GM21526 (cell line): ENCODE results near the gene RFX5.
"Not testable (repeated sequence)": the region's sequence is repeated elsewhere in the genome, so short reads cannot be mapped to it uniquely, and the experiment has no call there.

Experiments
- ATAC-seq: cut with Tn5 transposase; IDR thresholded peaks from one replicate; pipeline ENCODE4 v1.9.1; 2021; ENCODE audit warnings: moderate library complexity; ENCODE audit not compliant: unreplicated experiment, low FRiP score

RFX5 gene

GRCh38 chr1:151362308-151363155 is 15.5 kb upstream of the RFX5 start:
- no peak for ATAC-seq

DNA sequence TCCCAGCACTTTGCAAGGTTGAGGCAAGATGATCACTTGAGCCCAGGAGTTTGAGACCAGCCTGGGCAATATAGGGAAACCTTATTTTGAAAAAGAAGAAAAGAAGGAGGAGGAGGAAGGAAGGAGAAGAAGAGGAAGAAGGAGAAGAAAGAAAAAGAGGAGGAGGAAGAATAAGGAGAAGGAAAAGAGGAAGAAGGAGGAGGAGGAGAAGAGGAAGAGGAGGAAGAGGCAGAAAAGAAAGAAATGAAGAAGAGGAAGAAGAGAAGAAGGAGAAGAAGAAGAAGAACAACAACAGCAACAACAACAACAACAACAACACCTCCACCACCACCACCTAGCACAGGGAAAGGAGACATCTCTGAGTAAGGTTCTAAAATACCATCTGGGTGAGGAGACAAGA is 14.8 kb upstream of the RFX5 start:
- no peak for ATAC-seq

DNA sequence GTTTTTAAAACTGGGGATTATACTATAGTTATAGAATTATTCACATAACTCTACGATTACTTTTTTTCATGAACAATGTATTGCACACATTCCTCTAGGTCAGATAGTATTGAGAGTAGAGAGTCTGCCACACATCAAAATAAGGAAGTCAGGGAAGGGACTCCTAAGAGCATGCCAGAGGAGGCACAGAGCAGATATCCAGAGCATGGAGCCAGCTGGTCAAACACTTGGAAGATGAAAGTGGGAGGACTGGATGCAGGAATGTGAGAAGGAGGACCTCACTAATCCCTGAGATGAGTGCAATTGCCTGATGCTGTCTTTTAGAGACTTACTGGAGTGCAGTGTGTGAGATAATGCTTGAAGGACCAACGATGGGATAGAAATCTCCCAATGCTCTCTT is 9.6 kb upstream of the RFX5 start:
- ATAC-seq = no peak

GRCh38 chr1:151352021-151352718 is 5.1 kb upstream of the RFX5 start:
- ATAC-seq = no peak

DNA sequence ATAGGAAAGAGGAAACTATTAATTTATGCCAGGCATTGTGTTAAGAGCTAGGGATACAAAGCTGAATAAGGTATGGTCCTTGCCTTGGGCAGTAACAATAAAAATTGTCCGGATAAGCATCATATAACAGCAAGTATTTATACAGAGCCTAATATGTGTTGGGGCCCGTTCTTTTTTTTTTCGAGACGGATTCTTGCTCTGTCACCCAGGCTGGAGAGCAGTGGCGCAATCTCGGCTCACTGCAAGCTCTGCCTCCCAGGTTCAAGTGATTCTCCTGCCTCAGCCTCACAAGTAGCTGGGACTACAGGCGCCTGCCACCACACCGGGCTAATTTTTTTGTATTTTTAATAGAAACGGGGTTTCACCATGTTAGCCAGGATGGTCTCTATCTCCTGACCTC is 3.3 kb upstream of the RFX5 start:
- ATAC-seq = not testable (repeated sequence)

DNA sequence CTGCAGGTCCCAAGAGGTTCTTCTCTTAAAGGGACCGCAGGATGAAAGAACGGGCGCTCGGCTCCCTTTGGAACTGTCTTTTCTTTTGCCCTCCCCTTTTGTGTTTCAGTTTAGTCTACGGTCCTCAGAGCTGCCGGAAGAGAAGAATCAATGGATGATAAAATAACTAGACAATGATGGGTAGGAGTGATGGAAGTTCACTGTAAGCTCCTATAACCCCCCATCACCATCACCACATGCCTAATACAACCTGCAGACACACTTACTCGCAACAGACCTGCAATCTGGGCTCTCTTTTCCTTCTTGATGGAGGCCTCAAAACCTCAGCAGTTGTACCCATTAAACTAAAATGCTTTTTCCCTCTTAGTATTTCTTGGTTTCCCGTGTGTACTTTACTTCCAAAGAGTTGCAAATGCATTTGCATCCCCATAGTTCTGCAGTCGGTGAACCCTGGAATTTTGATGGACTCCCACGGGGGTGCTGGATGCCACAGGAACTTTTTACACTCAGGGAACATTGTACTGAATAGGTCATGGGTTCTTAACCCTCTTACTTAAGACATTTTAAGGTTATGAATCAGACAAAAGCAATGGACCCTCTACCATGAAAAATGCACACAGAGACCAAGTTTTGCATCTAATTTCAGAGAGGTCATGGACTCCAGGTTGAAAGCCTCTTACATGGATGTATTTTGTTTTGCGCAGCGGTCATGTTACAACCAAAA is 633 bp upstream of the RFX5 start:
- peak; percentile 18 for ATAC-seq

- ATAC-seq = no peak
Observed at GRCh38 chr1:151346082-151346768, 827 bp downstream of the RFX5 start.

GRCh38 chr1:151344291-151344690 is 2.8 kb downstream of the RFX5 start:
- no peak for ATAC-seq

GRCh38 chr1:151343587-151343986 is 3.5 kb downstream of the RFX5 start:
- no peak for ATAC-seq

DNA sequence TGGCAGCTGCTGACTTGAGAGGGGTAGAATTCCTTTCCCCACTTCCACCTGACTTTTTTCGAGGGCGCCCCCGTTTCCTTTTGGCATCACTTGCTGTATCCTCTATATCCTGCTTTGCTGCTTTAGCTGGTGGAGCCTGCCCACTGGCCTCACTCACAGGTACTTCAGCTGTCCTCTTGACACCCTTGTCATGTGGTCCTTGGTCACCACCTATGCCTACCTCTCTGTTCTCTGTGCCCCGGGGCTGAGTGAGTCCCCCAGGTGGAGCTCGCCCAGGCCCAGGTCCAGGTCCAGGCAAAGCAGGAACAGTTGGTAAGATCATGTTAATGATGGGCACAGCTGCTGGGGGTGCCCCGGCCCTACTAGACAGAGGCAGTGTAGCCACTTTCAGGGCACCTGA is 4.5 kb downstream of the RFX5 start:
- ATAC-seq = no peak

GRCh38 chr1:151342021-151342420 is 5.0 kb downstream of the RFX5 start:
- ATAC-seq = no peak

DNA sequence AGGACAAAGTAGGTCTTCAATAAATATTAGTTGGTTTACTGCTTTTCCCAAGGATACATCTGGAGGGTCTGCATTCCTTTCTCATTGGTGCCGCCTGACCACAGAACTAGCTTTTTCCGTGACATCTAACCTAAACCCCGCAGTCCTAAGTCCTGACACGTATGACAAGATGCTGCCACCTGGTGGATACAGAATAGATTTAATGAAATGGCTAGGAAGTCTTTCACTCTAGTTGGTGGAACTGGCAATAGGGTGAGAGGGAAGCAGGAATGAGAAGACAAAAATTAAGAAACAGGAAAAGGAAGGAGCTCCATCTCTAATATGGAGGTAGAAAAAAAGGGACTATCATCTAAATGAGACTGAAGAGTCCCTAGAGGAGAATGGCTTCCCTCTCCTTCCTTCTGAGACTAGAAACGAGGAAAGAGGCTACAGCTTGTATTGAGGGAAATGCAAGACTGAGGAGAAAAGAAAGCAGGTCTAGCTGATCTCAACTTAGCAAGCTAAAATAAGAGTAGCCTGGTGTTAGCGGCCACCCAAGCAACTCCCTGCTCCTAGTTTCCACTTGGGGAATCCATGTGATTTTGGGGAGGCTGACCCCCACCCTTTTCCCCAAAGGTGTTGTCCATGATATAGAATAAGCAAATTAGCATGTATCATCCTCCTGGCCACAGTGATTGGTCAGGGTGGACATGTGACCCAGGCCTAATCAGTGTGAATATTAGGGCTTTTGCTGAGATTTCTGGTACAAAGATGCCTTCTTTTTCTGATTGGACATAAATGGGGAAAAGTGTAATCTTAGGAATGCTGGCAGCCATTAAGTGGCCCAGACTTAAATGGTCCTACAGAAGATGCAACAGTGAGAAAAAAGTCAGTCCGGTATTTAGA is 5.9 kb downstream of the RFX5 start:
- no peak for ATAC-seq

DNA sequence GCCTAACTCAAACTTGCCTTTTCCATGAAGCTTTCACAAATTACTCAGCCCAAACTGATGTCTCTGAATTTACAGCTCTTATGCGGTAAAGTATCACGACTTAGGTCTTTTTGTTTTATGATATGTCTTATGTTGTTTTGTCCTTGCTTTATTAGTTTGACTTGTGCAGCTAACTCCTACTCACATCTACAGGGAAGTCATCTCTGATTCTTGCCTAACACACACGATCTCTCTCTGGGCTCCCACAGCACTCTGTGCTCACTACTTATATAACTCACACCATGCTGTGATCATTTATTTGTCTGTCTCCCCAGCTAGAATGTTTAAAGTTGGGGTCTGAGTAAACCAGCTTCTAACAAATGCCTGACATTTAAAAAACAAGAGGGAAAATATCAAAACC is 10.5 kb downstream of the RFX5 start:
- ATAC-seq = no peak

- no peak for ATAC-seq
Observed at GRCh38 chr1:151334822-151335221, 12.2 kb downstream of the RFX5 start.

DNA sequence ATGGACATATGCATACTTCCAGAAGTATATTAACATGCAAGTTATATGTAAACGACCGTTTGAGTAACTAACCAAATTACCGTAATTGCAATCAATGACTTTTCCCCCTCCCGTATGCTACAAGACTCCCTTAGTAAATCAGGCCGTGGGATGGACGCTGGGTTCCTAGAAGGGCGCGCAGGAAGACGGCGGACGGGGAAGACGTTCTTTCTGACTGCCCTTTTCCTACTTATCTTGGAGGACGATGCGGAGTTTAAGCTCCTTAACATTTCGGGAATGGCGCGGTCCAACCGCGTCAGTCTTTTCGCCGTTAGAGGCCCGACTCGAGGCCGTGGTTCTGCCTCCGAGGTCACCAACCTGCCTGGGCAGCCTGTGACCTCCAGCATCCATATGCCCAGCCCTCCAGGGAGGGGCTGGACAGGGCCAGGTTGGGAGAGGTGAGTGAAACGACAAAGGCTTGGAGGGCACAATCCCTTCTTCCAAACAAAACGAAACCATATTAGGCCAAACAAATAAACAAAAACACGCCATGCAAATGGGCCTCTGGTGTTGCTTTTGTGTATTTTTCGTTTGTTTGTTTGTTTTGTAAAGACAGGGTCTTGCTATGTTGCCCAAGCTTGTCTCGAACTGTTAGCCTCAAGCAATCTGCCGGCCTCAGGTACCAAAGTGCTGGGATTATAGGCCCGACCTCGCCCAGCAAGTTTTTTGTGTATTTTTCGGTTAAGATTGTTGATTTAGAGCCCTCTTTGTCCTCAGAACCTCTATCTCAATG is 19.0 kb downstream of the RFX5 start:
- peak; percentile 4 for ATAC-seq

- ATAC-seq = peak; percentile 68
Observed at GRCh38 chr1:151327223-151327902, 19.7 kb downstream of the RFX5 start, which contains the start of gene PI4KB. Gene PI4KB, minus strand, starts transcription at chr1:151327416. Its CDS starts 10,935 bp downstream, at chr1:151316481.

DNA sequence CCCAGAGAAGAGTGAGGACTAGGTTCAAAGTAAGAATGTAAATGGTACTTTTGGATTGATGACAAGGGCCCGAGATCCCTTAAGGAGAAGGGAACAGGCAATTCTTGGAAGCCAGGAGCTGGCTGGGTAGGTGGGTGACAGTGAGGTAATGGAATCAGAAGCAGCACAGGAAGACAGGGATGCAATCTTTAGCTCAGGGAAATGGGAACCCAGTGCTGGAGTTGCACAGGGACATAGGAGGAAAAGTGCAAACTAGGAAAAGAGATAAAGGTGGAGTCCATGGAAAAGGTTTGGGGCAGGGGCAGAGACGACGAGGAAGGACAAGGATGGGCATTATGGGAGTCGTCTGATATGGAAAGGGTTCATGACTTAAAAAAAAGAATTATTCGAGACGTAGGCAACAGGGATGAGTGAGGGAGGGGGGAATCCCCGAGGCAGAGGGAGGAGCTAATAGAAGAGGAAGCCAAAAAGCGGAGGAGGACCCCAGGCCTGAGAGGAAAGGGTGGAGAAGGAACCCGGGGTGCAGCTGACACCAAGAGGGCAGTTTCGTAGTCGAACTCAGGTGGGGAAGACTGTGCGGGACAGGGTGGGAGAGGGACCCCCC is 20.3 kb downstream of the RFX5 start:
- ATAC-seq = peak; percentile 45
